Measurements from ENCODE around the gene TNFSF13. TPM values are rescaled to one million over a fixed set of nuclear protein-coding genes. Genes with fewer than 3 reads are reported as not detected.

Gene TNFSF13
- total RNA-seq, 1 experiment from 2014 or later, result 46.4 TPM

GRCh38 chr17:7511108-7511507 lies 47.4 kb upstream of the TNFSF13 start:
- H3K79me2 ChIP-seq (ENCODE audit: low read depth), result no peaks in the 10 kb centered on the region
- intact Hi-C loops (cut with micrococcal nuclease; ENCODE audit: unreplicated experiment), result loop anchor here (5.0 kb wide), 1 partner anchor 176 kb away; the partner anchor contains the start of genes TP53 and WRAP53
- H3K27ac ChIP-seq, result no peak overlapping the region
- H4K20me1 ChIP-seq (ENCODE audit: insufficient read depth), result no peaks in the 10 kb centered on the region
- H3K9me3 ChIP-seq (ENCODE audit: insufficient read depth, low read depth), result no peaks in the 10 kb centered on the region
- no peaks in the 10 kb centered on the region for H3K4me1 ChIP-seq (replicated peaks; ENCODE audit: insufficient read depth)
- H2AFZ ChIP-seq, result no peak overlapping the region
- H3K36me3 ChIP-seq (ENCODE audit: low read depth), result no peaks in the 10 kb centered on the region
- no peak for TF ChIP-seq EZH2 (IDR thresholded peaks at IDR 0.05; ENCODE audit: low read depth)
- TF ChIP-seq CTCF (conservative IDR thresholded peaks at IDR 0.05), result no peak
- no peaks in the 10 kb centered on the region for H3K27me3 ChIP-seq (ENCODE audit: insufficient read depth, low read depth)
- peaks cover 7% of the 10 kb centered on the region; the same call in 1 of the 2 replicates for H3F3A ChIP-seq (ENCODE audit: insufficient read depth, low read depth)
- ChIA-PET CTCF (no interaction called here), POLR2A (ENCODE audit: unreplicated experiment) (no interaction called here)
- no TSS peak for BruUV-seq (replicated peaks)
- H3K4me3 ChIP-seq, result no peak overlapping the region
- no peaks in the 10 kb centered on the region for H3K9me2 ChIP-seq (ENCODE audit: insufficient read depth)
- DNase-seq, result no peak
- H3K4me2 ChIP-seq, result no peak overlapping the region

- no peak for DNase-seq
- ChIA-PET CTCF (no interaction called here), POLR2A (ENCODE audit: unreplicated experiment) (no interaction called here)
- no peak overlapping the region for H3K4me2 ChIP-seq
- no peak overlapping the region for H2AFZ ChIP-seq
- H3K9me3 ChIP-seq (ENCODE audit: insufficient read depth, low read depth), result no peaks in the 10 kb centered on the region
- peaks cover 7% of the 10 kb centered on the region; the same call in 1 of the 2 replicates for H3F3A ChIP-seq (ENCODE audit: insufficient read depth, low read depth)
- no peaks in the 10 kb centered on the region for H3K9me2 ChIP-seq (ENCODE audit: insufficient read depth)
- H3K27me3 ChIP-seq (ENCODE audit: insufficient read depth, low read depth), result no peaks in the 10 kb centered on the region
- no peak overlapping the region for H3K27ac ChIP-seq
- no peaks in the 10 kb centered on the region for H3K36me3 ChIP-seq (ENCODE audit: low read depth)
- TF ChIP-seq EZH2 (IDR thresholded peaks at IDR 0.05; ENCODE audit: low read depth) (no peak), CTCF (conservative IDR thresholded peaks at IDR 0.05) (no peak)
- no peak overlapping the region for H3K4me3 ChIP-seq
- H4K20me1 ChIP-seq (ENCODE audit: insufficient read depth), result no peaks in the 10 kb centered on the region
- H3K79me2 ChIP-seq (ENCODE audit: low read depth), result no peaks in the 10 kb centered on the region
- no TSS peak for BruUV-seq (replicated peaks)
- no peaks in the 10 kb centered on the region for H3K4me1 ChIP-seq (replicated peaks; ENCODE audit: insufficient read depth)
- intact Hi-C loops (cut with micrococcal nuclease; ENCODE audit: unreplicated experiment), result loop anchor here (5.0 kb wide), 1 partner anchor 175 kb away; the partner anchor contains the start of genes TP53 and WRAP53
These were observed 46.4 kb upstream of the TNFSF13 start for GRCh38 chr17:7512105-7512504.

- BruUV-seq (replicated peaks), result no TSS peak
- Histone ChIP-seq H3K36me3 (ENCODE audit: low read depth) (no peaks in the 10 kb centered on the region), H3K79me2 (ENCODE audit: low read depth) (no peaks in the 10 kb centered on the region), H4K20me1 (ENCODE audit: insufficient read depth) (no peaks in the 10 kb centered on the region), H3F3A (ENCODE audit: insufficient read depth, low read depth) (peaks cover 7% of the 10 kb centered on the region; the same call in 1 of the 2 replicates), H3K27me3 (ENCODE audit: insufficient read depth, low read depth) (no peaks in the 10 kb centered on the region), H3K27ac (no peak overlapping the region), H3K4me3 (no peak overlapping the region), H2AFZ (no peak overlapping the region), H3K9me2 (ENCODE audit: insufficient read depth) (no peaks in the 10 kb centered on the region), H3K4me2 (no peak overlapping the region), H3K9me3 (ENCODE audit: insufficient read depth, low read depth) (no peaks in the 10 kb centered on the region), H3K4me1 (replicated peaks; ENCODE audit: insufficient read depth) (no peaks in the 10 kb centered on the region)
- no peak for DNase-seq
- intact Hi-C loops (cut with micrococcal nuclease; ENCODE audit: unreplicated experiment), result loop anchor here (5.0 kb wide), 1 partner anchor 174 kb away; the partner anchor contains the start of genes TP53 and WRAP53
- ChIA-PET POLR2A (ENCODE audit: unreplicated experiment) (interaction anchor here (0.5 to 0.6 kb wide), 2 partner anchors 28 to 102 kb away, joined by 3 to 15 read pairs; partner anchors contain the start of gene FXR2), CTCF (interaction anchor here (0.6 kb wide), 2 partner anchors 76 to 267 kb away, joined by 3 to 5 read pairs; no protein-coding TSS in a partner anchor)
- no peak for TF ChIP-seq EZH2 (IDR thresholded peaks at IDR 0.05; ENCODE audit: low read depth)
- no peak for TF ChIP-seq CTCF (conservative IDR thresholded peaks at IDR 0.05)
These were observed 45.6 kb upstream of the TNFSF13 start for GRCh38 chr17:7512824-7513540.

Data from PC-9 (cell line).